Endometrial microvascular endothelial cells (primary cell): ENCODE data around the gene TSPAN16. TPM values are rescaled to one million over a fixed set of nuclear protein-coding genes. Genes with fewer than 3 reads are reported as not detected.
"Not testable (repeated sequence)": the region's sequence is repeated elsewhere in the genome, so short reads cannot be mapped to it uniquely, and the experiment has no call there.

ENCODE experiments used
- in situ Hi-C: cut with HindIII; loops from 2 replicates; pipeline ENCODE4 v1.10.0; 2017; ENCODE audit warnings: low sequenced_read_pairs, low pct_unique_long_range_greater_than_20kb; ENCODE audit errors: inconsistent ontology term
- total RNA-seq: library from RNA; depleted of rRNA; stranded (reverse); fragments of >200 nt; gene quantifications from one replicate; pipeline ENCODE4 v1.2.3, GENCODE V29; 2015; ENCODE audit errors: inconsistent ontology term

The TSPAN16 gene
- total RNA-seq, 1 donor from 2014 or later = not detected

- in situ Hi-C loops = no loop called here
Measured at GRCh38 chr19:11299946-11300810, 4.2 kb downstream of the TSPAN16 start.

GRCh38 chr19:11300811-11301120 lies 4.8 kb downstream of the TSPAN16 start:
- in situ Hi-C loops = no loop called here

- in situ Hi-C loops = no loop called here
Measured at GRCh38 chr19:11304936-11305335, 9.0 kb downstream of the TSPAN16 start.

DNA sequence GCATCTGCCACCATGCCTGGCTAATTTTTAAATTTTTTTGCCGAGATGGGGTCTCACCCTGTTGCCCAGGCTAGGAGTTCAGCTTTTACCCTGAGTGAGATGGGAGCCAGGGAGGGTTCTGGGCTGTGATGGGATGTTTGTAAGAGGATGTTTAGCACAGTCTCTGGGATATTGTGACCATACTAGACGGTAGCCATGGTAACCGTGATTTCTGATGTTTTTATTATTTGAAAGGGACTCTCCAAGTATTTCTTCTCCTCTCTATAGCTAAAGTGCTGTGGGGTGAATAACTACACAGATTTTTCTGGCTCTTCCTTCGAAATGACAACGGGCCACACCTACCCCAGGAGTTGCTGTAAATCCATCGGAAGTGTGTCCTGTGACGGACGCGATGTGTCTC lies 10.4 kb downstream of the TSPAN16 start:
- in situ Hi-C loops = no loop called here

- in situ Hi-C loops = not testable (repeated sequence)
Measured at GRCh38 chr19:11320278-11320995, 24.5 kb downstream of the TSPAN16 start.

DNA sequence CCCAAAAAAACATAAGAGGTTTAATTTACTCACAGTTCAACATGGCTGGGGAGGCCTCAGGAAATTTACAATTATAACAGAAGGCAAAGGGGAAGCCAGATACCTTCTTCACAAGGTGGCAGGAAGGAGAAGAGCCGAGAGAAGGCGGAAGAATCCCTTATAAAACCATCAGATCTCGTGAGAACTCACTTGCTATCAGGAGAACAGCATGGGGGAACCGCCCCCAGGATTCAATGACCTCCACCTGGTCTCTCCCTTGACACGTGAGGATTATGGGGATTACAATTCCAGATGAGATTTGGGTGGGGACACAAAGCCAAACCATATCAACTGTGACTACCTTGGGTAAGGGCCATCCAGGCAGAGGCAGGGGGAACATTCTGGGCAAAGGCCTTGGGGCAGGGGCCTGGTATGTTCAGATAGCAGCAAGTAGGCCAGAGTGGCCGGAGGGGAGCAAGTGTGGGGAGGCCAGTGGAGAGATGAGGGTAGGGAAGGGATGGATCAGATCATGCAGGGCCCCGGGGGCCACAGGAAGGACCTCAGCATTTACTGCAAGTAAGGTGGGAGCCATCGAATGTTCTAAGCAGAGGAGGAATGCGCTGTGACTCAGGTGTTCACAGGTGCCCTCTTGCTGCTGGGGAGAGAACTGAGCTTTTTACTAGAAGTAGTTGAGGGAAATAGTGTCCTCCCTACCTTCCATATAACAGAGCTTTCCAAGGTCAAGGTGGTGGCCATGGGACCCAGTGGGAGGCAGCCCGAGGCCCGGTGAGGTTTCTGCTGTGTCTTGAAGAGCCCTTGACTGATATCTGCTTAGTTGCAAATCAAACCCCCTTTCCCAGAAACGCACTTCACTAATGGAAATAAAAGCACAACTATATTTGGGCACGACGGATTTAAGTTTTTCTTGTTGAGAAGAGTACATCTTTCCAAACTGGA lies 25.5 kb downstream of the TSPAN16 start:
- in situ Hi-C loops = no loop called here

DNA sequence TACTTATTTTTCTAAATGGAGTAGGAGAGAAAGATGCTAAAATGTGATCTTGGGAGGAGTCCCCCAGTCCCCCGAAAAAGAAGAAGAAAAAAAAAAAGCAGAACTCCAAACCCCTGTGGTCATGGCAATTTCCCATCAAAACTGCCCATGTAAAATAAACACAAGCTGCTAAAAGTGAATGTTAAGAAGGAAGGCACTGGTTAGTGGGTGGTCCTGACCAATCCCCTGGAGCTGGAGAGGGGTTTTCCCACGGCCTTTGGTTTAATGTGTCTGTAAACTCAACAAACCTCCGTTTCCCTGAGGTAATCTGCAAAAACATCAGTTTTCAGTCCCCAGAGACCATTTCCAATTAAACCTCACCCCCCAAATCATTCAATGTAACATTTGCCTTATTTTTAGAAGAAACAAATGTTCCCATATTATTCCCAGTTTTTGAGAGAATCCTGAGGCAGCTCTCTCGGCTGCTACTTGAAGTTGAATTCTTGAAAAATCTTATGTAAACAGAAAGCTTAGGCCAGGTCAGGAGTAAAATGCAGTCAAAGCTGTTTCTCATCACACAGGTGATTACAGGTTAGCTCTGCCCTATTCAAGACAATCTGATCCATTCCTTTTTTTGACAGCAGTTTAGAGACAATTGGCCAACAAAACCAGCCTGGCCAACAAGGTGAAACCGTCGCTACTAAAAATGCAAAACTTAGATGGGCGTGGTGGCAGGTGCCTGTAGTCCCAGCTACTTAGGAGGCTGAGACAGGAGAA lies 26.5 kb downstream of the TSPAN16 start:
- in situ Hi-C loops = no loop called here

DNA sequence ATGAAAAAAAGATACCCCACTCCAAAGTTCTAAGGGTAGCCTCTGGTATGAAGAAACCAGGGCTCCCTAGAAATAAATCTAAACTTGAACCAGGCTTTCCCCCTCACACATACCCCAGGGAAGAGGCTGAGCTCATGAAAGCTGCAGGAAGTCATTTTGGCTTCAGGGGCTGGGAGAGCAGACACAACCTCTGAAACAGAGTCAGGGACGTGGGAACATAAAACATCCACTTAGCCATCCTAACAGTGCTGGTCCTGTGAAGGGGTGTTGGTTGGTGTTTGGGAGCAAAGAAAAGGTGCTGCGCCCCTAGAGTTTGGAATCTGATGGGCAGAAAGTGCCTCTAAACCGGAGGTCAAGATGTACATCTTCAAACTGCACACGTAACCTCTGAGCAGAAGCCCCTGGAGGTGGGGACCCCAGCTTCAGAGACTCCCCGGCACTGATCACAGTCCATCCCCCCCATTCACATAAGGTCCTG lies 27.7 kb downstream of the TSPAN16 start:
- in situ Hi-C loops = no loop called here

DNA sequence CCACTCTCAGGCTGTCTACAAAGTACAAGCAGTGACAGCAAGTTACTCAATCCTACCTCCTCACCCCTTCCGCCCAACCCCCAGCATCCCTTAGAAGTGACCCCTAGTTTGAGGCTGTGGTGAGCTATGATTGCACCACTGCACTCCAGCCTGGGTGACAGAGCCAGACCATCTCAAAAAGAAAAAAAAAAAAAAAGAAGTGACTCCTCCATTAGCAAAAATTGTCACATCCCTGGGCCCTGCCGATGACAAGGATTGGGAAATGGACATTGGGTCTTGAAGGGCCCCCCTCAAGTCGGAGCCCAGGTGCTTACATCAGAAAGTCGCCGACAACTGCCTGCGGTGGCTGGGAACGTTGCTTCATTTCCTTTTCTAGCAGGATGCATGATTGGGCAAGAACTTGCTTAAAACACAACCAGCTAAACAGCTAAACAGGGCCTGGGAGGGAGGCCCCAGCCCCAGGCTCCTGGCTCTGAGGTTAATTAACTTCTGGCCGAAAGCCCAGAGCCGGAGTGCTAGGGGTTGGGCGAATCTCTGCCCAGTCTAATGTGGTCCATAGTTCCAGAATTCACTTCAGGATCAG lies 28.2 kb downstream of the TSPAN16 start:
- in situ Hi-C loops = no loop called here

- in situ Hi-C loops = no loop called here
Measured at GRCh38 chr19:11324748-11325389, 28.9 kb downstream of the TSPAN16 start.

GRCh38 chr19:11325544-11325943 lies 29.6 kb downstream of the TSPAN16 start:
- in situ Hi-C loops = no loop called here

DNA sequence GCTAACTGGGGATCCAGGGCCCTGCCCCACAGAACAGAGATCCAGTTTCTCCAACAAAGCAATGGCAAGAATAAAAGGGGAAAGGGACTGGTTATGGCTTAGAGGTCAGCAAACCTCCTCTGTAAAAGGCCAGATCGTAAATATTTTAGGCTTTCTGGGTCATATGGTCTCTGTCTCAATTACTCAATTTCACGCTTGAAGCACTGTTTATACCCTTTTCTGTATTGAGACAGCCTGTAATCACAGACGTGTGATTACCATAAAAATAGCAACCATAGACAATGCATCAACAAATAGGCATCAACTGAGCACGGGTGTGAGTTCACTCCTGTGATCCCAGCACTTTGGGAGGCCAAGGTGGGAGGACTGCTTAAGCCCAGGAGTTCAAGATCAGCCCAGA lies 34.2 kb downstream of the TSPAN16 start:
- in situ Hi-C loops = no loop called here

GRCh38 chr19:11331502-11331901 lies 35.5 kb downstream of the TSPAN16 start:
- in situ Hi-C loops = no loop called here

DNA sequence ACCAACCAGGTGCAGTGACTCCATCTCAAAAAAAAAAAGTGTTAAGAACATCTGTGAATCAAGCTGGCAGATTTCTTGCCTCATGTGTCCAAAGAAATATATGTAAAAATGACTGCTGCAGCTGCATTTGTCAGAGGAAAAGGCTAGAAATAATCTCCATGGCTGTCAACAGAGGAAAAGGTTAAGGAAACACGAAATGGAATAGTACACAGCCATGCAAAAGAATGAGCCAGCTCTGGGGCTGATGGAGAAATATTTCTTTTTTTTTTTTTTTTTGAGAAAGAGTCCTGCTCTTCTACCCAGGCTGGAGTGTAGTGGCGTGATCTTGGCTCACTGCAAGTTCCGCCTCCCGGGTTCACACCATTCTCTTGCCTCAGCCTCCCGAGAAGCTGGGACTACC lies 36.9 kb downstream of the TSPAN16 start:
- in situ Hi-C loops = no loop called here

DNA sequence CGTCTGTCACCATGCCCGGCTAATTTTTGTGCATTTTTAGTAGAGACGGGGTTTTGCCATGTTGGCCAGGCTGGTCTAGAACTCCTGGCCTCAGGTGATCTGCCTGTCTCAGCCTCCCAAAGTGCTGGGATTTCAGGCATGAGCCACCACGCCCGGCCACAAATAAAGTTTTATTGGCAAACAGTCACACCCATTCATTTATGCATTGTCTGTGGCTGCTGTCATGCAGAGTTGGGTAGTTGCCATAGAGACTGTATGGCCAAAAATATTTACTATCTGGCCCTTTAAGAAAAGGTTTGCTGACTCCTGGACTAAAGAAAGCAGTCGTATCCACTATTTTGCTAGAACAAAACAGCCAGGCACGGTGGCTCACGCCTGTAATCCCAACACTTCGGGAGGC lies 37.9 kb downstream of the TSPAN16 start:
- in situ Hi-C loops = not testable (repeated sequence)

DNA sequence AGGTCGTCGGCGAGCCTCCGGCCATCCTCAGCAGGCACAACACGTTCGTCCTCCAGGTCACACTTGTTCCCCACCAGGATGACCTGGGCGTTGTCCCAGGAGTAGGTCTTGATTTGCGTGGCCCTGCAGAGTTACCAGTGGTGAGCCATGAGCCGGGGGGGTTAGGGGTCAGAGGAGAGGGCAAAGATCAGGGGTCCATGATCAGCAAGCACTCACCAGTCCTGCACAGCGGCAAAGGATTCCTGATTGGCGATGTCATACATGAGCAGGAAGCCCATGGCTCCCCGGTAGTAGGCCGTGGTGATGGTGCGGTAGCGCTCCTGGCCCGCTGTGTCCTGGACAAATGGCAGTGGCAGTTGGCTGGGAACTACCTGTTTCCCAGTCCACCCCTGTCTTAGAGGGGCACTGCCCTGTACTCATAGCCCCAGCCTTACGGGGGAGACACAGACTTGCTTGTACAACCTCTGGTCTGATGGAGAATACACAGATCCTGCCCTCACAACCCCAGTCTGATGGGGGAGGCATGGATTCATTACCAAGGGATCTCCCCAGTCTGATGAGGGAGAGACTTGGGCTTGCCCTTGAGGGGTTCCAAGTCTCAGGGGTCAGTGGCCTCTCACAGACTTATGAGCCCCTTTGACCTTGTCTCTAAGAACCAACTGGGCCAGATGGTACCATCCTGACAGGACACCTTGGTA lies 39.6 kb downstream of the TSPAN16 start:
- in situ Hi-C loops = no loop called here

GRCh38 chr19:11337080-11337479 lies 41.1 kb downstream of the TSPAN16 start:
- in situ Hi-C loops = no loop called here
